Endodermal cell (in vitro differentiated cells): Measurements from ENCODE around the gene GMNN. TPM values are rescaled to one million over a fixed set of nuclear protein-coding genes. Genes with fewer than 3 reads are reported as not detected.

Experiments used
- DNase-seq: peaks from one replicate; pipeline ENCODE4 v3.0.0-alpha.2; 2017
- H3K27ac ChIP-seq: 2 replicates; pipeline ENCODE4 v1.5.1; 2013; ENCODE audit warnings: mild to moderate bottlenecking, low read depth, low read length, moderate library complexity
- H3K27me3 ChIP-seq: 2 replicates; pipeline ENCODE4 v1.6.1; 2013; ENCODE audit warnings: mild to moderate bottlenecking, low read length, moderate library complexity; ENCODE audit not compliant: insufficient read depth, control insufficient read depth, poor library complexity, severe bottlenecking
- H3K36me3 ChIP-seq: 2 replicates; pipeline ENCODE4 v1.7.0; 2013; ENCODE audit warnings: mild to moderate bottlenecking, low read length, moderate library complexity; ENCODE audit not compliant: control insufficient read depth, insufficient read depth
- H3K4me1 ChIP-seq: one replicate; pipeline ENCODE4 v1.7.0; 2013; ENCODE audit warnings: low read length; ENCODE audit not compliant: control insufficient read depth, insufficient read depth
- H3K4me3 ChIP-seq: 2 replicates; pipeline ENCODE4 v1.5.1; 2013; ENCODE audit warnings: mild to moderate bottlenecking, low read length, moderate library complexity
- H3K9ac ChIP-seq: 2 replicates; pipeline ENCODE4 v1.6.1; 2013; ENCODE audit warnings: mild to moderate bottlenecking, low read length, moderate library complexity; ENCODE audit not compliant: poor library complexity, severe bottlenecking; ENCODE audit errors: extremely low read depth
- H3K9me3 ChIP-seq: 2 replicates; pipeline ENCODE4 v1.6.1; 2013; ENCODE audit warnings: mild to moderate bottlenecking, low read length, moderate library complexity; ENCODE audit not compliant: control insufficient read depth
- H3K27ac Mint-ChIP-seq: 2 replicates; pipeline ENCODE4 v1.8.0; 2020; ENCODE audit warnings: mixed read lengths
- H3K27me3 Mint-ChIP-seq: 2 replicates; pipeline ENCODE4 v1.8.0; 2021; ENCODE audit warnings: mild to moderate bottlenecking, mixed read lengths; ENCODE audit not compliant: insufficient read depth
- H3K36me3 Mint-ChIP-seq: 2 replicates; pipeline ENCODE4 v1.8.0; 2020; ENCODE audit warnings: low read depth, mixed read lengths
- H3K4me1 Mint-ChIP-seq: 2 replicates; pipeline ENCODE4 v1.8.0; 2020; ENCODE audit warnings: mixed read lengths
- H3K4me3 Mint-ChIP-seq: 2 replicates; pipeline ENCODE4 v1.8.0; 2020; ENCODE audit warnings: mild to moderate bottlenecking, moderate library complexity, mixed read lengths
- H3K9me3 Mint-ChIP-seq: 2 replicates; pipeline ENCODE4 v1.8.0; 2020; ENCODE audit warnings: mild to moderate bottlenecking, mixed read lengths
- WGBS, 2 experiments: methylation state at CpG; one replicate each; pipeline versions ENCODE4 v1.1.5 to v1.1.7; 2013; ENCODE audit warnings: missing lambda C conversion rate in 2 of 2, mixed read lengths in 1 of 2; ENCODE audit not compliant: insufficient coverage in 1 of 2, insufficient read length in 1 of 2; 5-methylcytosine and 5-hydroxymethylcytosine counted together
- total RNA-seq, 2 donors: library from RNA; stranded (reverse); fragmentation: NEBNext Ultra II Directional in 1 of 2; extraction: Animal tissue kit (Norgen Biotek cat#: 25700) in 1 of 2; gene quantifications; 2 replicates in 1 of 2; 3 replicates in 1 of 2; pipeline ENCODE4 v1.2.1, GENCODE V29; 2021
- TF ChIP-seq, protein P1 (sequence below): fragments of 200-600 bp; sonication (generic); conservative IDR thresholded peaks from 2 replicates; pipeline ENCODE4 v1.5.0; 2021; ENCODE audit warnings: antibody characterized with exemption, mild to moderate bottlenecking

Gene GMNN
- total RNA-seq, 2 donors from 2014 or later: 64.9 to 79.7 TPM

DNA sequence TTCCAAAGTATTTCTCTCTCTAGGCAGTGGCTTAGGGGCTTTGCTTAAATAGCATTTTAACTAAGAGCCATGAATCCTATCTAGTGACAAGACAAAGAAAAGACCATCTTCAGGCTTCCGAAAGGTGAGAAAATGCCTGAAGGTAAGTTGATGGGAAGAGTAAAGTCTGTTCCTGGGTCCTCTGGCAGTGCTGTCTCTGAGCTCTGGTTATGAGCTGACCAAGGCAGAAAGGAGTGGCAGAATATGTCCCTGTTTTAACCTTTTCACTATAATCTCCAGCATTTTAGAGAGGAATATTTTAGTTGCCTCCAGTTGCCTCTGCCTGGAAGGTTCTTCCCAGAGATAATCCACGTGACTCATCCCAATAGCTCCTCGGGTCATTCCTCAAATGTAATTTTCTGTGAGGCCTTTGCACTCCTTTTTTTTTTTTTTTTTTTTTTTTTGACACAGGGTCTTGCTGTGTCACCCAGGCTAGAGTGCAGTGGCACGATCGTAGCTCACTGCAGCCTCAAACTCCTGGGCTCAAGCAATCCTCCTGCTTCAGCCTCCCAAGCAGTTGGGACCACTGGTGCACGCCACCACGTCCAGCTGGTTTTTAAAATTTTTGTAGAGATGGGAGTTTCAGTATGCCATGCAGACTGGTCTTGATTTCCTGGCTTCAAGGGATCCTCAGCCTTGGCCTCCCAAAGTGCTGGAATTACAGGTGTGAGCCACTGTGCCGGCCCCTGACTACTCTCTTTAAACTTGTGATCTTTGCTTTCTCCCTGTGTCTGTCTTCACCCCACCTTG, 27.7 kb downstream of the GMNN start:
- no peaks in the 10 kb centered on the region for H3K27me3 Mint-ChIP-seq
- peak; percentile 44 for DNase-seq
- Histone ChIP-seq H3K4me1 (no peaks in the 10 kb centered on the region), H3K27ac (no peak overlapping the region), H3K9me3 (no peaks in the 10 kb centered on the region), H3K27me3 (no peaks in the 10 kb centered on the region), H3K36me3 (no peaks in the 10 kb centered on the region), H3K9ac (no peak overlapping the region), H3K4me3 (no peak overlapping the region)
- peak overlapping the region; percentile 39 for H3K27ac Mint-ChIP-seq
- H3K9me3 Mint-ChIP-seq: no peaks in the 10 kb centered on the region
- WGBS, 2 experiments: 84 to 87% methylated on average over 4 to 8 of the region's 8 CpGs
- peaks cover 12% of the 10 kb centered on the region for H3K4me1 Mint-ChIP-seq
- no peaks in the 10 kb centered on the region for H3K36me3 Mint-ChIP-seq
- TF ChIP-seq, protein P1, sequence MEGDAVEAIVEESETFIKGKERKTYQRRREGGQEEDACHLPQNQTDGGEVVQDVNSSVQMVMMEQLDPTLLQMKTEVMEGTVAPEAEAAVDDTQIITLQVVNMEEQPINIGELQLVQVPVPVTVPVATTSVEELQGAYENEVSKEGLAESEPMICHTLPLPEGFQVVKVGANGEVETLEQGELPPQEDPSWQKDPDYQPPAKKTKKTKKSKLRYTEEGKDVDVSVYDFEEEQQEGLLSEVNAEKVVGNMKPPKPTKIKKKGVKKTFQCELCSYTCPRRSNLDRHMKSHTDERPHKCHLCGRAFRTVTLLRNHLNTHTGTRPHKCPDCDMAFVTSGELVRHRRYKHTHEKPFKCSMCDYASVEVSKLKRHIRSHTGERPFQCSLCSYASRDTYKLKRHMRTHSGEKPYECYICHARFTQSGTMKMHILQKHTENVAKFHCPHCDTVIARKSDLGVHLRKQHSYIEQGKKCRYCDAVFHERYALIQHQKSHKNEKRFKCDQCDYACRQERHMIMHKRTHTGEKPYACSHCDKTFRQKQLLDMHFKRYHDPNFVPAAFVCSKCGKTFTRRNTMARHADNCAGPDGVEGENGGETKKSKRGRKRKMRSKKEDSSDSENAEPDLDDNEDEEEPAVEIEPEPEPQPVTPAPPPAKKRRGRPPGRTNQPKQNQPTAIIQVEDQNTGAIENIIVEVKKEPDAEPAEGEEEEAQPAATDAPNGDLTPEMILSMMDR: no peak
- H3K4me3 Mint-ChIP-seq: no peak overlapping the region

DNA sequence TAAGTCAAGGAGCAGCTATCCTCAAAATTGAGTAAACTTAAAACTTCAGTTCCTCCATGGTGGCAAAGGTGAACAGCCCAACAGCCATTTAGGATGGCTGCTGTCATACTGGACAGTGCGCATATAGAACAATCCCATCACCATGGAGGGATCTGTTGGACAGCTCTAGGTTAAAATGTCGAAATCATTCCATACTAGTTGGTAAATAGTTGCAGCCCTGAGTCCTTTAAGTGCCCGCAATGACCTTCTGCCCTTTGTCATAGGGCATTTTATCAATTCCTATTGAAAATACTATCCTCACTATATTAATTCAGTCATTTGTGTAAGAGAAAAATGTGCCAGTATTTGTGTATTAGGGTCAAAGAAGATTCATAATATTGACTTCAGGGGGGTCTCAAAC, 32.8 kb downstream of the GMNN start:
- Mint-ChIP-seq H3K9me3 (no peaks in the 10 kb centered on the region), H3K27ac (no peak overlapping the region), H3K27me3 (no peaks in the 10 kb centered on the region), H3K4me1 (peaks cover 2% of the 10 kb centered on the region), H3K4me3 (no peak overlapping the region), H3K36me3 (no peaks in the 10 kb centered on the region)
- no peaks in the 10 kb centered on the region for H3K9me3 ChIP-seq
- no peak overlapping the region for H3K27ac ChIP-seq
- TF ChIP-seq, protein P1: no peak
- H3K36me3 ChIP-seq: no peaks in the 10 kb centered on the region
- no peak overlapping the region for H3K9ac ChIP-seq
- H3K4me3 ChIP-seq: no peak overlapping the region
- no peaks in the 10 kb centered on the region for H3K4me1 ChIP-seq
- H3K27me3 ChIP-seq: no peaks in the 10 kb centered on the region
- no peak for DNase-seq
- 88 to 92% methylated on average over 2 to 3 of the region's 3 CpGs for WGBS, 2 experiments

DNA sequence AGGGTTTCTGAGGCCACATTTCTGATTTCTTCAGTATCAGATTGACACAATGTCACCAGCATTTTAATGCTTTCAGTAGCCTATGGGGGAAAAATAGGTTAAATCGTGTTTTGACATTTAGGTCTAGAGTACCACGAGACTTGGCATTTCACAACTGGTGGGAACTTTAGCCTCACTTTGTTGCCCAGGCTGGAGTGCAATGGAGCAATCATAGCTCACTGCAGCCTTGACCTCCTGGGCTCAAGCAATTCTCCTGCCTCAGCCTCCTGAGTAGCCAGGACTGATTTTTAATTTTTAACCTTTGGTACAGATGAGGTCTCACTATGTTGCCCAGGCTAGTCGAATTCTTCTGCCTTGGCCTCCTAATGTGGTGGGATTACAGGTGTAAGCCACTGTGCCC, 35.0 kb downstream of the GMNN start:
- no peaks in the 10 kb centered on the region for H3K27me3 ChIP-seq
- Mint-ChIP-seq H3K4me1 (no peaks in the 10 kb centered on the region), H3K27me3 (no peaks in the 10 kb centered on the region), H3K36me3 (no peaks in the 10 kb centered on the region), H3K27ac (no peak overlapping the region), H3K4me3 (no peak overlapping the region), H3K9me3 (no peaks in the 10 kb centered on the region)
- H3K9me3 ChIP-seq: no peaks in the 10 kb centered on the region
- H3K36me3 ChIP-seq: no peaks in the 10 kb centered on the region
- TF ChIP-seq, protein P1: no peak
- DNase-seq: no peak
- no peak overlapping the region for H3K9ac ChIP-seq
- H3K4me1 ChIP-seq: no peaks in the 10 kb centered on the region
- H3K27ac ChIP-seq: no peak overlapping the region
- WGBS, 2 experiments: 92 to 100% methylated on average over 2 to 3 of the region's 3 CpGs
- H3K4me3 ChIP-seq: no peak overlapping the region
